DMS53 treated with DMSO at 0.1 percent for 48 hours (cell line): ENCODE data around the gene TMEM108.

ENCODE experiments used
- DNase-seq: peaks from one replicate; lab custom pipeline; 2025; ENCODE audit not compliant: unreplicated experiment; lab: John Stamatoyannopoulos, UW

The TMEM108 gene

GRCh38 chr3:133211856-133212255 is 173.7 kb downstream of the TMEM108 start:
- no peak for DNase-seq

DNA sequence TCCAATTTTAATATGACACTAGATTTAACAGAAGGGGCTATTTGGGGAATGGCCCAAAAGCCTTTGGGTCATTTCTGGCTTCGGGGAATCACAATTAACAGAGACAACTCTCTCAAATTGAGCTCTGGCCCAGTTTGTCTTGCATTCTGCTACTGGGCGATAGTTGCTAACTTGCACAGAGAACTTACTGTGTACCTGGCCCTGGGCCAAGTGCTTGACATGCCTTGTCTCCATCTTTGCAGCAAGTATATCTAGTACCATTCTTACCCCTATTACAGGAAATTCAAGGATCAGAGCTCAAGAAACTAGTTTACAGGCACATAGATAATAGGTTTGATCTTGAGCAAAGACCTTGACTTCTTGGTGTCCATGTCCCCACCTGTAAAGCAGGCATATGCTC is 175.7 kb downstream of the TMEM108 start:
- DNase-seq: no peak

DNA sequence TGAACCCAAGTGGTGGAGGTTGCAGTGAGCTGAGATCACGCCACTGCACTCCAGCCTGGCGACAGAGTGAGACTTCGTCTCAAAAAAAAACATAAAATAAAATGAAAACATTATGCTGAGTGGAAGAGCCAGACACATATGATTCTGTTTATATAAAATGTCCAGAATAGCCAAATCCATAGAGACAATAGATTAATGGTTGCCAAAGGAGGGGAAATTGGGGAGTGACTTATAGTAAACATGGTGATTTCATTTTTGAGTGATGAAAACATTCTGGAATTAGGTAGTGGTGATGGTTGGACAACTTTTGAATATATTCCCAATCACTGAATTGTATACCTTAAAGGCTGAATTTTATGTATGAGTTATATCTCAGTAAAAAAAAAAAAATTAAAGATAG is 189.6 kb downstream of the TMEM108 start:
- DNase-seq: no peak

- DNase-seq: no peak
Measured at GRCh38 chr3:133230195-133230594, 192.0 kb downstream of the TMEM108 start.

GRCh38 chr3:133236901-133237300 is 198.7 kb downstream of the TMEM108 start:
- DNase-seq: no peak

DNA sequence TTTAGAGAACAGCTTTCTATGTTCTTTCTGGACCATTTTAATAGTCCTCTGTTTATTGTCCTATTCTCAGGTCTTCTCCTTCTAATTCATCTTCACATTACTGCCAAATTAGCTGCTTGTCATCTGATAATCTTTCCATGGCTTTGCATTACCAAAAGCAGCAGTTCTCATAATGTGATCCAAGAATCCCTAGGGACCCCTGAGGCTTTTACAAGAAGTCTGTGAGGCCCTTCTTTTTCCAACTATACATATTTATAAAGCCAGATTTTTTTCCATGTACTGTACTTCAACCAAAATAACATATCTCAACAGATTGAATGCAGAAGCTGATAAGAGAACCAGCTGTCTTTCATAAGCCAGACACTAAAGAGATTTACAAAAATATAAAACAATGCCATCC is 199.2 kb downstream of the TMEM108 start:
- no peak for DNase-seq

DNA sequence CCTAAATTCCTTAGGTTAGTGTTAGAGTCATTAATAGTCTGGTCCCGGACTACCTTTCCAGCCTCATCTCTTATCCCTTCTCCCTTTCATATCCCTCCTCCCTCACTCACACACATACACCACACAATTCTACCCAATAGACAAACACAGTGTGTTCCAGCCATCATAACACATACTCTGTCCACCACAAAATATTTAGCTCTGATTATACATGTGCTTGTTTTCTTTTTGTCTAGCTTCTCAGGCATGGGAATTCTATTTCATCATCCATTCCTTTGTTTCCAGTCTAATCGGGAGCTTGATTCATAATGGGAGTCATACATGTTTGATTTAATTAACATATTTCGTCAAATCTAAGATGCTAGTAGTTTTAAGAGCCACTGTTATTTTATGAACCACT is 199.8 kb downstream of the TMEM108 start:
- no peak for DNase-seq

DNA sequence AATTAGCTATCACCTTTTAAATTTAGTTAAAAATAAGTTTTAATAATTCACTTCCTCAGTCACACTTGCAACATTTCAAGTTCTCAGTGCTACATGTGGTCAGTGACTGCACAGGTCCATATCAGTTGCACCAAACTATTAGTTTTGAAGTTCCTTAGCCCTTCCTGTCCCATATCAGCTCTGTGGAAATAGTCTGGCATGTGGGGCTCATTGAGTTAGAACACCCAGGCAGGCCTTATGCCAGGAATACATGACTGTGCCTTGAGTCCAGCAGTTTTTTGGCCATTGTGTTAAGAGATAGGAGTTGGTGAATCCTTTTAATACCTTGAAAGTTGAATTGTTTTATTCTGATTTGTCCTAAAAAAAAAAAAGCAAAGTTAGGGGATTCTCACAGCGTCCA is 207.9 kb downstream of the TMEM108 start:
- DNase-seq: no peak

- DNase-seq: no peak
Measured at GRCh38 chr3:133246773-133247172, 208.6 kb downstream of the TMEM108 start.

DNA sequence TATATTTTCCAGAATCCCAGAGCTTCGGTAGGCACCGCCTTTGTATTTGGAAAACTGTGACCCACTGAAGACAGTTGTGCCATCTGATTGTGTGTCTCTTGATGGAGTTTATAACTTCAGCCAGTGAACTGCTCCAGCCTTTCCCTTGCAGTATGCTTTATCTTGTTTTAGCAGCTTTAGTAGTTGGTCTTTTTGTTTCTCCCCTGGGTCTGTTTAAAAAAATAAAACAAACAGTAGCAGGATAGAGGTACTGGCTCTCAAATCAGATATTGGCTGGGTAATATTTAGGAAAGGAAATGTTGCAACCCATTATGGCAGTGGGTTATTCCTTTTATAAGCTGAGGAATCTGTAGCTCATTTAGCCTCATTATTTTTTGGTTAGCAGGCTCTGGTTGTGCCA is 210.2 kb downstream of the TMEM108 start:
- DNase-seq: no peak

DNA sequence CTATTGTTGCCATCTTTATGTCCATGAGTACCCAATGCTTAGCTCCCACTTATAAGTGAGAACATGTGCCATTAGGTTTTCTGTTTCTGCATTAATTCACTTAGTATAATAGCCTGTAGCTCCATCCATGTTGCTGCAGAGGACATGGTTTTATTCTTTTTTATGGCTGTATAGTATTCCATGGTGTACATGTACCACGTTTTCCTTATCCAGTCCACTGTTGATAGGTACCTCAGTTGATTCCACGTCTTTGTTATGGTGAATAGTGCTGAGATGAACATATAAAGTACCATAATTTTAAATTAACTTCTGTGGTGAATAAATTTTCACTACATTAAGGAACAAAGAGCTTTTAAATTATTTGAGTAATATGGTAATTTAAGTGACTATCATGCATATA is 211.3 kb downstream of the TMEM108 start:
- DNase-seq: no peak

- no peak for DNase-seq
Measured at GRCh38 chr3:133254151-133254550, 216.0 kb downstream of the TMEM108 start.

GRCh38 chr3:133254716-133255115 is 216.5 kb downstream of the TMEM108 start:
- DNase-seq: no peak

DNA sequence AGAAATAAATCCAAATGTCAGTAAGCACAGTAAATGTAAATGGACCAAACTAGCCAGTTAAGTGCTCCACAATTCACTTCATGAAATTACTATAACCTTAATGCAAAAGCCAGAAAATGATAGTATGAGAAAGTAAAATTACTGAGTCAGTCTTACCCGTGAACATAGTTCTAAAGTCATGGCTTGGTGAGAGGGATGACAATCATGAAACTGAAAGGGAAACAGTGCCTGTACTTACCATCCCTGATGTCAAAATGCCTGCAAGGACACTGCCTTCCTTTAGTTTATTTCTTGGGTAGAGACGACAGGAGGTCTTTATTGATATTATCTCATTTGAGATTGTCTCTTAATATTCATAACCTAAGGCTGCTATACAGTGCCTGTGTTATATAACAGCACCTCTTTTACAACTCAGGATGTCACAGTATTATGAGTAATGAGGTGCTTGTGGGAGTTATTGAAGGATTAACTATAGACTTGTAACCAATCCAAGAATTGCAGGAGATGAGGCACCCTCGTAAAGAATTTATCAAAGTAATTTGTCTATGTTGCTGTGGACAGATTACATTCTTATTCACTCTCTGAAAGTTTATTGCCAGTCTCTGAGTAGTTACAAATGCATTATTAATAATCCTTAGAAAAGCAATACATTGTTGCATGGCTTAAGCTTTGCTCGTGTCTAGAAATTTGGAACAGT is 218.7 kb downstream of the TMEM108 start:
- no peak for DNase-seq

DNA sequence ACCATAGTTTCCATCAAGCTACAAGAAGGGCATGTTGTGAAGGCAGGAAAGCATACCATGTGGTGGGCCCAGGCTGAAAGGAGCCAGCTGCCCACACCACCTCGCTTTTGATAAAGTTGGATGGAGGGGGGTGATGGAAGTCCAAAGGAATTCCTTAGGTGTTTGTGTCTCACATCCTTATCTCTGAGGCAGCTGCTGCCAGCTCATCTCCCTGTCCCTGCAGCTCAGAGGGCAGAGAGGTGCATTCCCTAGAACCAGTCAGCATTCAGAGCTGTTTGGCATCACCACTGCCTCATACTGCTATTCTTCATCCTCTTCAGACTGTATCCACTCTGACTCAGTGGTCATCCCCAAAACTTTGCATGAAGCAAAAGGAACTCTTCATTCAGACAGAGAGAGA is 220.2 kb downstream of the TMEM108 start:
- no peak for DNase-seq

DNA sequence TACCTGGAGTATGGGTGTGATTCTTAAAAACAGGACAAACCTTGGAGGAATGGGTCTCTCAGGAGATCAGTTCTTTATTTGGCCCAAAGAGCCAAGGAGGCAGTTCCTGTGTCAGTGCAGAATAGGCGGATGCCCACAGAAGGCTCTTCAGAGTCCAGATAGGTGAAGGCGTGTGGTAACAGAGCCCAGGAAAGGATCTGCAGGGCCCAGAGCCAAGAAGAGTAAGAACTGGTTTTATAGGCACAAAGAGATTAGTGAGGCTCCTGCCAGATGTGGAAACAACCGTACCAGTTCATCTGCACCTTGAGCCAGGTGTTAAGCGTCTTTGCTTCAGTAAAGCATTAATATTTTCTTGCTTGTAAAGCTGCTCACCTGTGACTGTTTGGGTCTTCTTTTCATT is 221.6 kb downstream of the TMEM108 start:
- no peak for DNase-seq

- no peak for DNase-seq
Measured at GRCh38 chr3:133262333-133262732, 224.1 kb downstream of the TMEM108 start.

DNA sequence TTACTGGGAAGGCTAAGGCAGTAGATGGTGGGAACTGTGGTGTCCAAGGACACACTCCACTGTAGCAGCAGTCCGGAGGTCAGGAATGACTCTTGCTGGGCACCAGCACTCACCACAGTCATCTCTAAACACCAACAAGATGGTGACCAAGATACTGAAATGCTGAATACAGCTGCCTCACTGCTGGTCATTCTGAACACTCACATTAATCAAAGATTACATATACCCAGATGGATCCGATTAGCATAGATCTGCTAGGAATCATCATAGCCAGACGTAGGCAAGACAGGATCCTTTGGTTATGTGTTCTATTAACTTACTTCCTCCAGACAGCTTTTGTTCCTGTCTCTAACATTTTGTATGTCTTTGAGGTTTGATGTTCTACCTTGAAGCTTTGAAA is 226.7 kb downstream of the TMEM108 start:
- DNase-seq: no peak

DNA sequence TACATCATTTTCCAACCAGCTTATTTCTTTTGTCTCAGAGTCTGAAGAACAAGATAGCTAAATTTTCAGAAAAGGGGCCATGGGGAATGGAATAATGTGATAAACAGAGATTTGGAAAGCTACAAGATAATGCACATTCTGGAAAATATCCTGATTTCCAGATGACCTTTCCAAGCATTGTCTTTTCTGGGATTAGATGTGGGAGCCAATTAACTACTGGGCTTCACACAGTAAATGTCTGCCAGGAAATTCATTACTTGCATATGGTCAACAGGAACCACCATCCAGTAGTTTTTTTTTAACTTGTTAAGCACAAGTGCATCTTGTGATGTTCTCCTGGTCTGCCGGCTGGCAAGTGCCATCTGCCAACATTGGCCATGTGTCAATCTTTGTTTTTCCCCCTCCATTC is 230.5 kb downstream of the TMEM108 start:
- no peak for DNase-seq

- DNase-seq: no peak
Measured at GRCh38 chr3:133269393-133269792, 231.2 kb downstream of the TMEM108 start.

DNA sequence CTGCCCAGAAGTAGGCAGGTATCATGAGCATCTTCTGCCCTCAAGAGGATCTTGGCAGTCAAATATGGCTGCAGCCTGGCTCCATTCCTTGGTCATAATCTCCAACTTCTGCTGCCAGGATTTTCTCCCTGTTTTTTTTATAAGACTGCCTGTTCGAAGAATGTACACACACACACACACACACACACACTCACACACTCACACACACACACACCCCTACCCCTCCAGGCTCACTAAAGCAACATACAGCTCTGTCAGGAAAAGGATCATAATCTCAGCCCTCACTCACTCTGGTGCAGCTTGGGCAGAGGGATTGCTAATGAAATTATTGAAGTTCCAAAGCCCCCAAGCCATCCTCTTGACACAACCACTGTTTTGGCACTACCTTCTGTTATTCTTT is 232.4 kb downstream of the TMEM108 start:
- no peak for DNase-seq

- no peak for DNase-seq
Measured at GRCh38 chr3:133271042-133271441, 232.9 kb downstream of the TMEM108 start.

DNA sequence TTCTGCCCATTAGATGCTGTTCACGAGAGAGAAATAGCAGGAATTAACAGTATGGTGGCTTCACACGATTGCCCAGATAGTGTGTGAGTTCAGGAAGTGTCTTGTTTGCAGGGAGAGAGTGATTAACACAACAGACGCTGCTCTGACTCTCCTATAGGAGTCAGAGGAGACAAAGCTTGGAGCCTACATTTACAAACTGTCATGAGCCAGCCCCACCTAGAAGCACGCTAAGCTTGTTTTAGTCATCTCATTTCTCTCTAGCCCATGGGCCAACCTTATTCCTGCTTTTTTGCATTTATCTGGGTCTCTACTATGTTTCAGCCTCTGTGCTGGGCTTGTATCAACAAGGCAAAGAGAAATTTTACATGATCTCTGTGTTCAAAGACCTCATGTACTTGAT is 233.3 kb downstream of the TMEM108 start:
- DNase-seq: no peak
